ENCODE data around the gene STEAP4.

STEAP4 gene

DNA sequence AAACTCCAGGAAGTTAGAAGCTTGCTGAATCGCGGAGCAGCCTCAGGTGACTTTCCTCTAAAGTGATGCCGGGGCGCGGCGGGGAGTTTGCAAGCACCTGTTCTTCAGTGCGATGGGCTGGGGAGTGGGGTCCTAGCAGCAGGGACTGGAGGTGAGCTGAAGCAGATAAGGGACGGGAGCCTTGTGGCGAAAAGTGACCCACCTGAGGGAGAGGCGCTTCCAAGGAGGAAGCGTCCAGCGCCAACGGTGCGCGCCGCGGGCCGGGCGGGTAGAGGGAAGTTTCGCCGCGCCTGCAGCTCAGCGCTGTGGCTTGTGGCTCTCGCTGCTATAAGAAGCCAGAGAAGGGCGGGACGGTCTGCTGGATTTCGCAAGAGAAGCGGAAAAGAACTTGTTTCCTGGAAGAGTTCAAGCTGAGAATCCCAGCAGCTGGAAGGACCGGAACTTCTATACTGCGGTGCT is at the start of gene STEAP4:
STEAP4 (minus strand) TSS at position 305 of the 459 bp plus-strand sequence. CDS start 22,625 bp downstream, outside the sequence.
- no peak for DNase-seq (ENCODE audit: low read depth in 2 of 2)

DNA sequence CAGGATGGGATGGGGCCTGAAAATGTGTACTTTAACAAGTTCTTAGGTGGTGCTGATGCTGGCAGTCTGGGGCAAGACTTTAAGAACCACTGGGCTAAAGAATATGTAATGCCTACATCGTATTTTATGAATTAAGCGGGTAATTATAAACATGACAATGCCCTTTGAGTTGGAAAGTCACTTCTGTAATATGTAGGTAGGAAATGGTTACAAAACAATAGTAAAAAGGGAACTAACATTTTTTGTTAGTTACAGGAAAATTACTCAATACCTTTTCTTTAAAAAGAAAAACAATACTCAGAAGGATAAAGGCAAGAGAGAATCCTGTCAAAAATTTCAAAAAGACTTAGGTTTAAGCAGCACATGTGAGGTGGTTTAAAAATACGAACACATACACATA is 48.3 kb upstream of the STEAP4 start:
- DNase-seq (ENCODE audit: low read depth in 2 of 2), result no peak

DNA sequence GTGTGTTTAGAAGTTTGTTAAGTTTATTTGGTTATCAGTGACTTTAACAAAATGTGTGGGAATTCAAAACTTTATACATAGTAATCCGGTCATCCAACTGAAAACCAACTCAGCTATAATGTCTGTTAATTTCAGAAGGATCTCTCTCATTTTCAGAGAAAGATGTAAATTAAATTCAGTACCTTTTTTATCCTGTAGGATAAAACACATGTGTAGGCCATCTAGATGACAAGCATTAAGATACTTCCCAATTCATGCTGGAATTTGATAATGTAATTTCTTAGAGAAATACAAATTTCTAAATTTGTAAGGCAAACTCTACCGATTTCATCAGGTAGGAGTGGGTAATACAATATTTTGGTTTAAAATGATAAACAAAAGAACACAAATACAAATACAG is 43.4 kb upstream of the STEAP4 start:
- no peak for DNase-seq (ENCODE audit: low read depth in 2 of 2)

DNA sequence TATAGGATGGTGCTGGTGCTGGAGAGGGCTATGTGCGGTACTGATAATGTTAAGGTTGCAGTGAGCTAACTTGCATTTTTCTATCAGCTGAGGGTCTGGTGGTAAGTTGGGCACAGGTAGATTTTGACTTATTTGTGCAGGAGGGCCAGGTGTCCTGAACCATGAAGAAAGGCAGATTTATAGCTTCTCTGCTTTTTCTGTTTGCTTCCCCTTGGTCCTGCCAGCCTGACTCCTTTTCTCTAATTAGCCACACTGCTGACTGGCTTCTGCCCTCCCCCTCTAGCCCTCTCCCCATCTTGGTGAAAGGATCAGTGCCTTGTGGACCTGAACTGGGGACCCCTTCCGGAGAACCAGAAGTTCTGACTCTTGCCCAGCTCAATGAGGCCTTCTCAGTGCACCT is 40.8 kb upstream of the STEAP4 start:
- no peak for DNase-seq (ENCODE audit: low read depth in 2 of 2)

DNA sequence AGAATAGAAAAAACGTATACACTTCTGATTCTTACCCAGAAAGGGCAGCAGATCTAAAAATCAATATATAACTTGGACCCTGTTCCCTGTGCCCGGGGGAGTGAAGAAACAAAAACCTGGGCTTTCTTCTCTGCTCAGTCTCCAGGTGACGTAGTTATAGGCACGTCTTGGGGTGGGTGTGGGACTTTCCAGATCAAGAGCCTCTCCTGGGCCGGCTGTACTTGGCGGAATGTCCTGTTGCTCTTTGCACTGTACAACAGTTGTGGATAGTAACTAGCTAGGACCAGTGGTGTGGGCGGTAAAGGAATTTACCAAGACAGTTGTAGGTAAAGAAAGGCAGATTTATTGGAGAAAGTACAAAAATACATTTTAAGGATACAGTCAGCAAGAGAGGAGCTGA is 40.4 kb upstream of the STEAP4 start:
- DNase-seq (ENCODE audit: low read depth in 2 of 2), result no peak

DNA sequence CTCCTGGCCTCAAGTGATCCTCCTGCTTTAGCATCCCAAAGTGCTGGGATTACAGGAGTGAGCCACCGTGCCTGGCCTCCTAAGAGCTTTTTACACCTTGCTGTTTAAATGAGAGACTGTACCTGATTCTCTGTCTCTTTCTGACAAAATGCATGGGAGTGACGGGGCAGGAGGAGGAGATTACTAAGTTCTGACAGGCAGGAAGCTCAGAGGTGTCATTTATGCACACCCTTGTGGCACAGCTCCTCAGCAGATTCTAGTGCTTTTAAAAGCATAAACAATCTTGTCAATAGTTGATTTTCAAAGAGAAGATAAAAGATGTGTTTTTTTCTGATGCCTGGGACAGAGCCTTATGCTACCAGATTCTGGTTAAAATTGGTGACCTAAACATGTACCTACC is 39.7 kb upstream of the STEAP4 start:
- DNase-seq (ENCODE audit: low read depth in 2 of 2), result no peak

DNA sequence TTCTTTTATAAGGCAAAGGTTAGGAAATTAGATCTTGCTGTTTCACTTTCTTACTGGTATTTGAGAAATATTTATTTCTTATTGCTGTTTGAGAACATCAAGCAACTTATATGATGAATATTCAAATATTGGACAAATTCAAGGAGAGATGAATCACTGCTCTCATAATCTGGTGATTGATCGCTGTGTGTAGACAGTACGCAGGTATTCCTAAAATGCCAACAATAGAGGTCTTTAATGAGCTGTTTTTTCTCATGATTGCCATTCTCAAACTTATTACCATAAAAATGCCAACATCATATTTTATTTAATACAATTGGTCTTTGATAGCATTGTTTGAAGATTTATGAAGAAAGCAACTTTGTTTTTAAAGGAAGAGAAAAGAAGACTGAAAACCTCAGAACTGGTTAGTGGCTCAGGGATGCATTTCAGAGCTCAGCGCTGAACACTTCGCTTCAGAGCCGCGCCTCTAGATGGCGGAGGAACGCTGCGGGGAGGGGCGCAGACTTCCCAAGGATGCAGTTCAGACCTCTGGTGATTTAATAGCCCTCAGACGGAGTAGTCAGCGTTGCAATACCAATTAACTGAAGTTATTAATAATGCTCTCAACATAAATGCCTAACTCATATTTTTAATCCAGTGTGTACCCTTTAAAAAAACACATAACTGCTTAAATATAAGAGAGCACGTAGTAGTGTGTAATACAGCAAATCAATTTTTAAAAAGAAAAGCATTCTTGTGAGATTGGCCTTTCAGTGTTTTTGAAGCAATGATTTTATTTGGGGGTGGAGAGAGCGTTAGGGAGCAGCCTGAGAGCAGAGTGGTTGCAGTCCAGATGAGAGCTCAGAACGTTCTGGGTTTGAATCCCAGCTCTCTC is 38.5 kb upstream of the STEAP4 start:
- no peak for DNase-seq (ENCODE audit: low read depth in 2 of 2)

DNA sequence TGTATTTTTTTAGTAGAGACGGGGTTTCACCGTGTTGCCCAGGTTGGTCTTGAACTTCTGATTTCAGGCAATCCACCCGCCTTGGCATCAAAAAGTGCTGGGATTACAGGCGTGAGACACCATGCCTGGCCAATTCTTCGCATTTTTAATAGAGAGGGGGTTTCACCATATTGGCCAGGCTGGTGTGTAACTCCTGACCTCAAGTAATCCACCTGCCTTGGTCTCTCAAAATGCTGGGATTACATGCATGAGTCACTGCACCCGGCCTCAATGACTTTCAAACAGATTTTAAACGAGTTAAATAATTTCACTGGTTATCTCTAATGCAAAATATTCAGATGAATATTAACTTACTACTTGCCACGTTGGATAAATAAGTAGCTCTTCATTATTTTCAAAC is 37.6 kb upstream of the STEAP4 start:
- no peak for DNase-seq (ENCODE audit: low read depth in 2 of 2)

DNA sequence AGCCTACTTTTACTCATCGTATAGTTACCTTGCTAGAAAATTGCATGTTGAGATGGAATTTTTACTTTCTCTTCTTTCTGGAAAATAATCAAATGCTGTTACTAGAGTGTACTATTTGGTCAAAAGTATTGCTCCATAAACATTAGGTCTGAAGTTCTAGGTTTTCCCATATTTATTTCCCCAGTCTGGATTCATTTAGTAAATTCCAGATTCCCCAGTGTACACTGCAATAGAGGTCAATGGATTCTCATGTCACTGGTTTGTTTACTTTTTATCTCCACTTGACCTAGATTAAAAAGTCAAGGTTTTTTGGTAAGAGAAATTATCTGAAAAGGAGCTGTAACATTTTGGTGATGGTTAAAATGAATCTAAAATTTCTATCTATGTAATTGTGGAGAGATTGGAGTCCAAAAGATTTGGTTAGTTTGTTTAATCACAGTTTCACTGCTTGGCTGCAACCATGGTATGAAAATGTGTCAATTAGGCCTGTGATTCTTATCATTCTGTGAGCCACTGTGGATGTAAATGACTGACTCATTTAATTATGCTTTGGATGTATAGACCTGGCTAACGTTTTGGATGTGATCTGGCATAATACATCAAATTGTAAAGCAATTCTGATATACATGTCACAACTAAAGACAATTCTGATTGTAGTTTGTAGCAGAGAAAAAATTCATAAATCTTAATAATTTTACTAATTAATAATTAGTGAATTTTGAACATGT is 32.7 kb upstream of the STEAP4 start:
- DNase-seq (ENCODE audit: low read depth in 2 of 2), result no peak

DNA sequence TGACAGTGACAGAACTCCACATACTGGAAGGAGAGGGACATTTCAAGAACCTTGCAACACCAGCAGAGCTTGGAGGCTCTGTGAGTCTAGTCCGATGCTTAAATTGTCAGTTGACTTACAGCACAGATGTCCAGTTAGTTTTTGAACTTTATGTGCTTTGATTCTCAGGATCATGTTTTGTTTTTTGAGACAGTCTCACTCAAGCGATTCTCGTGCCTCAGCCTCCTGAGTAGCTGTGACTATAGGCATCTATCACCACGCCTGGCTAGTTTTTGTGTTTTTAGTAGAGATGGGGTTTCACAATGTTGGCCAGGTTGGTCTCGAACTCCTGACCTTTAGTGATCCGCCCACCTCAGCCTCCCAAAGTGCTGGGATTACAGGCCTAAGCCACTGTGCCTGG is 31.8 kb upstream of the STEAP4 start:
- DNase-seq (ENCODE audit: low read depth in 2 of 2), result no peak

DNA sequence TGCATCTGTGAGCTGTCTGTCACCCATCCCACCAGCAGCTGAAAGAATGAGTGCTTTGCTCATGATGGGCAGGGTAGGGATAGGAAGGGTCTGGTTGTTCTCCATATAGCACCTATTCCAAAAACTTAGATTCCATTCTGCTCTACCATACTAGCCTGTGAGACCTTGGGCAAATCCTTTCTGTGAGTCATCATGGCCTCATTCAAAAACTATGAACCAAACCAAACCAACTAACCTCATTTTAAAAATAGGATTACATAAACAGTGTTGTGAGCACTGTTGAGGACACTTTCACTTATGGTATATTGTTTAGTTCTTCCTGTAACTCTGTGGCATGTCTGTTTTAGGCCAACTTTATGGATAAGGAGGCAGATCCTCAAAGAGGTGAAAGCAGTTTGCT is 30.9 kb upstream of the STEAP4 start:
- DNase-seq (ENCODE audit: low read depth in 2 of 2), result no peak

DNA sequence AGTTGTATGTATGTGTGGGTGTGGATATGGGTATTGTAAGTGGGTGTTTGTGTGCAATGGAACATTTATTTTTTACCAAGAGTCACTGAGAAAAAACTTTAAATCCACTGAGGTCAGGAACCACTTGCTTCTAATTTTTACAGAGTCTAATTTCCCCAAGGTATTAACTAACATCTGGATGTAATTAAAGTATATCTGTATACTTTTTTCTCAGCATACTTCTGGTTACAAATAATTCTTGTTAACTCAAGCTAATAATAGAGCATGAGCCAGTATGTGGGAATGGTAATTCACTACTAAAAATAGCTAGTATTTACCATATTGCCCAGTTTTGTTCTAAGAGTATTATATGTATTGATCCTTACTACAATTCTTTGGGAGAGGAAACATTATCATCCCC is 24.6 kb upstream of the STEAP4 start:
- no peak for DNase-seq (ENCODE audit: low read depth in 2 of 2)

DNA sequence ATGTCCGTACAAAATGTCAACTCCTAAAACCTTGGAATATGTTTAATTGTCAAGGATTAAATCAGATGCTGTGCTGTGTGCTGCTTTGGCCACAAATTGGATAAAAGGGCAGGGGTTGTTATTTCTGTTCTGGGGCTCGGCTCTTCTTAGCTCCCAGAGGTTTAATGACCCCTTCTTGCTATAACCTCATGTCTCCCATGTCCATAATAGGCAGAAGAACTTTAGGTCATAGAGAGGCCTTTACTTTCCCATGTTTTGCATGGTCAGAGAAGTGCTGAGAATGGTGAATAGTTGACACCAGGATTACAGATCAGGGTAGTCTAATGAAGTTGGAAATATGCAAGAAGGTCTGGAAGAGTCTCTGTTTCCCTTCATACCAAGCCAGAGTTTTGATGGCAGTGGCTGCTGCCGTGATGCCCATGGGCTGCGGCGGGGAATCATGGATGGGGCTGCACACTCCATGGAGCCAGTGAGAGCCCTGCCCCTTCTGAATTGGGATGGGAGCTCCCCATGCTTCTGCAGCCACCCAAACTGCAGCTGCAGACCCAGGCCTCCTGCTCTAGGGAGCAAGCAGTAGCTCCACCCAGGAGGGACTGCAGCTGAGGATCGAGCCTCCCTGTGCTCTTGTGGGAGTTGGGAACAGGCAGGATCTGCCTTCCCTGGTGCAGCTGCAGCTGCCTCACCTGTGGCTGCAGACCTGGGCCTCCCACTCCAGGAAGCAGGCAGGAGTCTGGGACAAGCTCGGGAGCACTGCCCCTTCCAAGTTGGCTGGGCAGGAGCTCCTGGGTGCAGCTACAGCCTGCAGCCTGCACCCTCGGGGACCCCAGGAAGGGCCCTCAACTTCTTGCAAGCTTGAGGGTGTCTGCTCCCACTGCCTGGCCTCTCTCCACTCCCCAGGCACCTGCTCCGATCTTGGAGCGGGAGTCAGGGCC is 23.1 kb upstream of the STEAP4 start:
- DNase-seq (ENCODE audit: low read depth in 2 of 2), result no peak

DNA sequence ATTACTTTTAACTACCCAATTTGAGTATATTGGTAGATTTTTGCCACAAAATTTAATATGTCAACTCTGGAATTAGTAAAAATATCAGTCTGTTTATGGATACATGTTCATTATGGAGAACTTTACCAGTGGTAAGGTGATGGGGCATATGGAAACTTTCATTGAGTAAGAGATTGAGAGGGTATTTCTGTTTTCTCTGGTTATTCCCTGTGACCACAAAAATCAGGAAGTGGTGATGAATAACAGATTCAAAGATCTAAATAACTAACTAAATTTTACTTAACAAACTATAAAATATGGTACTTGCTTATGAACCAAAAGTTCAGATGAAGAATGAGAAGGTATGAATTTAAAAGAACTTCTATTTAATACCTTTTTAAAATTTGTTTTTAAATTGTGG is 22.1 kb upstream of the STEAP4 start:
- no peak for DNase-seq (ENCODE audit: low read depth in 2 of 2)

DNA sequence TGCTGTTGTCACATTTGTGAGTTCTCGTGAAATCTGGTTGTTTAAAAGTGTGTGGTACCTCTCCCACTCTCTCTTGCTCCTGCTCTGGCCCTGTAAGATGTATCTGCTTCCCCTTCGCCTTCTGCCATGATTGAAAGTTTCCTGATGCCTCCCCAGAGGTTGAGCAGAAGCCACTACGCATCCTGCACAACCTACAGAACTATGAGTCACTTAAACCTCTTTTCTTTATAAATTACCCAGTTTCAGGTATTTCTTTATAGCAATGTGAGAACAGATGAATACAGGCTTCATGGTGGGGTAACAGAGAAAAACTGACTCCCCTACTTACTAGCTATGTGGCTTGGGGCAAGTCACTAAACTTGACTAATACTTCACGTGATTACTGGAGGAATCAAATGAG is 18.0 kb upstream of the STEAP4 start:
- no peak for DNase-seq (ENCODE audit: low read depth in 2 of 2)

DNA sequence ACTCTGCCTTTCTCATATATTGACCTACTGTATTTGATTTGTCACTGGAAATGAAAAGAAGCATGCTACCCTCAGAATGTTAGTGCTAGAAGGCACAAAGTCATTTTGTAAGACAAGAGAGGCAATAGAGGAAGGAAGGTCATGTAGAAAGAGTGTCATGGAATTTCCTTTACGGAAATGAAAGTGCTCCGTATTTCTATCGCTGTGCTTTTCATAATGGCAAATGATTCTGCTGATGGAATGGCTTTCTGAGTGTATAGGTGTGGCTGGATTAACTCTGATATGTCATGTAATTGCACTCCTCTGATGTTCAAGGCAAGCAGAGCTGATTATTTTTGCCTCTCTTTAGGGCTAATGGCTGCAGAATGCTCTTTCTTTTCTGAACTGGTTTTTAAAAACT is 15.5 kb upstream of the STEAP4 start:
- DNase-seq (ENCODE audit: low read depth in 2 of 2), result no peak

DNA sequence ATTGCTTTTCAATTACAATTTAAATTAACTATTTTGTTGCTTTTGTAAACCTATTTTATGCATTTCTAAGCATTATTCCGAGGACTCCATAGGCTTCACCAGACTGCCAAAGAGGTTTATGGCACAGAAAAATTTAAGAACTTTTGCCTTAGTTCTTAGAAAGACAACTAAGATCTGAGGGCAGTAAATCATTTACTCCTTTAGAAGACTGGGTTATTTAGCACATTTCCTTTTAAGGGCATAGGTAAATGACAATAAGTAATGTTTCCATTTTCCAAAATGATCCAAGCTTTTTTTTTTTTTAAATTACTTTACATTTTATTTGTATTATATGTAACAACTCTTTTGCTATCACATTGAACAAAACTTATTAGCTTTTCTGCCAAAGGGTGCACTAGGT is 15.0 kb upstream of the STEAP4 start:
- no peak for DNase-seq (ENCODE audit: low read depth in 2 of 2)

DNA sequence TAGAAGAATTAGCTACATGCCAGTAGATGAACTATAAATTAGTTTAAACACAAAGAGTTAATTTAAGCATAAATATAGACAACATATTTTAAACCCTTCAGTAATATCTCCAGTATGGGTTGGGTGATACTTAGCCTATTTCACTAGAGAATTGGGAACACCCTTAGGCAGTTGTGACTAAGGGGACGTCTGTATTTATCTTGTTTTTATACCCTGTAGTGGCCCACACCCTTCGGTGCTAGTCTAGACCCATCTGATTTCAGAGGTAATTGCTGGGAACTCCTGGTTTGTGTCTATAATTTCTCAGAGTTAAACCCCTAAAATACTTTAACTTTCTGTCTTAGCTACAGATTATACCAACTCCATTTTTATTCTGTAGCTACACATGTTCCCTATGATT is 11.5 kb upstream of the STEAP4 start:
- no peak for DNase-seq (ENCODE audit: low read depth in 2 of 2)

DNA sequence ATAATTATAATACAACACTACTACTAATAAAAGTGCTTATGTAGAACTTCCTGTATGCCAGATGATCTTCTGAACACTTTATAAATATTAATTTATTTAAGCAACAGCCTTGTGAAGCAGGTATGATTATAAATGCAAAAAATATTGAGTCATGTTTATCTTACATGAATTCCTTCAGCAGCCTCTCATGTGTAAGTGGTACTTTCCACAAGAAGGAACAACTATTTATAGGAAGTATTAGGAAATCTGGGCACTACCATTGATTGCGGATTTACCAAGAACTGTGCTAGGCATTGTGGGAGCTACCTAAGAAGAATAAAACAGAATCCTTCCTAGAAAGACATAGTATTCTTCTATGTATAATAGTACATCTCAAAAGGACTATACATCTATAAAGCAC is 10.7 kb upstream of the STEAP4 start:
- no peak for DNase-seq (ENCODE audit: low read depth in 2 of 2)

DNA sequence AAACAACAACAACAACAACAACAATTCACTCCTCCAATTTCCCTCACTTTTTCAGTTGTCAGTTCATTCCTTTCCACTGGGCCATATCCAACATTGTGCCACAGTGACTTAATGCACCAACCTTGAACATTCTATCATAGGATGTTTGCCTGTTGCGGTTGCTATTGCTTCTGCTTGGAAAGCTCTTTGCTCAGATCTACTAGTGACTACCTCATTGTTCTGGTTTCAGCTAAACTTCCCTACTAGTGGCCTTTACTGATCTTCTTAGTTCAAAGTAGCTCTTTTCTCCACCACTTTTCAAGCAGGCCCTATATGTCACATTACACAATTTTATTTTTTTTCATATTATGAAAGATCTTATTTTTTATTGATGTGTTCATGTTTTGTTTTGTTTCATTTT is 9.8 kb upstream of the STEAP4 start:
- DNase-seq (ENCODE audit: low read depth in 2 of 2), result no peak

DNA sequence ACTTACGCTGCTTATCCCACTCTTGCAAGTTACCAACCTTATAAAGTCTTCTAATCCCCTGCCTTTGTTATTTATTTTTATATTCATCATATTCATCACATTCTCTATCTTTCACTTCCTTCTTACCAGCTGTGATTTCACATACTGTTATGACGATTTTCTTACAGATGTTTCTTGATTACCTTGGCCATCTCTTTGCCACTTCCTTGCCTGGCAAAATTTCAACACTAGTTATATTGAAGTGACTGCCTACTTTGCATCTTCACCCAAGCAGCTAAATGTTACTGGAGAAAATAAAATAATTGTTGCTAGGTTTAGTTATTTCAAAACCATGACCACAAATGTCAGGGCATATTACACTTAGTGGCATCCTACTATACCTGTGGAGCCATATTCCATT is 8.8 kb upstream of the STEAP4 start:
- no peak for DNase-seq (ENCODE audit: low read depth in 2 of 2)

DNA sequence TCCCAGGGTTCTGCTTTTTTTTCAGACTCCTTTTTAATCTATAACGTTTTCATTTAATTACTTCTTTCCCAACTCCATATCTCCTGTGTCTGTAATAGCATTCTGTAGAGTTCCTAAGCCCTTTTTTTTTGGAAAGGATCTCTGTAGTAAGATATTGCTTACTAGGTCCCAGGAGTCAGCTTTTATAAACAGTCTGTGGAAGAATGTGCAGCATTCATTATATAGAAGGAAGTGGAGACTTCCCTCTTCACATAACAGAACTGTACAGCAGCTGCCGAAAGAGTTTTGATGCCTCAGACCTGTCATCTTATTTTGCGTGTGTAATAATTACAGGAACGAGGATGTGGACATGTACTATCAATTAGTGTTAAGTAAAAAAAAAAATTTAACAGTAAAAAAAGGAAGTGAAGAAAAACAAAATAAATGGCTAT is 7.4 kb upstream of the STEAP4 start:
- no peak for DNase-seq (ENCODE audit: low read depth in 2 of 2)

Data from stimulated activated CD8-positive, alpha-beta memory T cell treated with anti-CD3 and anti-CD28 coated beads, Interleukin-2, amount 100 ng/mL, for 48 hours (primary cell).